Lung (tissue), 12 donors: ENCODE measurements around the gene SNTB2. TPM values are rescaled to one million over a fixed set of nuclear protein-coding genes. Genes with fewer than 3 reads are reported as not detected.

Experiments
- ATAC-seq: fragments of 200-7000 bp; cut with Tn5 transposase; one replicate; pipeline ENCODE4 v1.9.1; 2020; ENCODE audit warnings: moderate number of reproducible peaks; ENCODE audit not compliant: insufficient read depth, low FRiP score
- DNase-seq, 3 donors: peaks; one replicate each; pipeline ENCODE4 v3.0.0-alpha.2; 2013 to 2017
- H3K27ac ChIP-seq, 2 donors: one replicate each; pipeline ENCODE4 v1.5.1; 2013; ENCODE audit warnings: mild to moderate bottlenecking in 2 of 2, moderate library complexity in 2 of 2, control low read depth in 1 of 2, inconsistent platforms in 1 of 2, low read depth in 1 of 2, low read length in 1 of 2
- H3K27me3 ChIP-seq, 3 donors: one replicate each; pipeline ENCODE4 v1.5.1; 2013; ENCODE audit warnings: low read length in 2 of 3; ENCODE audit not compliant: control insufficient read depth in 3 of 3, insufficient read depth in 3 of 3
- H3K36me3 ChIP-seq, 4 donors: one replicate each; pipeline ENCODE4 v1.5.1; 2013; ENCODE audit warnings: low read length in 4 of 4, mild to moderate bottlenecking in 1 of 4, moderate library complexity in 1 of 4; ENCODE audit not compliant: control insufficient read depth in 4 of 4, insufficient read depth in 4 of 4
- H3K4me1 ChIP-seq, 5 donors: one replicate each; pipeline ENCODE4 v1.5.1; 2013; ENCODE audit warnings: low read length in 5 of 5, mild to moderate bottlenecking in 2 of 5, moderate library complexity in 1 of 5; ENCODE audit not compliant: control insufficient read depth in 5 of 5, insufficient read depth in 5 of 5
- H3K4me3 ChIP-seq: one replicate; pipeline ENCODE4 v1.5.1; 2013; ENCODE audit warnings: mild to moderate bottlenecking, control low read depth, moderate library complexity
- H3K9ac ChIP-seq, 2 donors: one replicate each; pipeline ENCODE4 v1.5.1; 2013; ENCODE audit warnings: low read length in 2 of 2, control low read depth in 1 of 2; ENCODE audit not compliant: insufficient read depth in 1 of 2
- H3K9me3 ChIP-seq, 4 donors: one replicate each; pipeline ENCODE4 v1.5.1; 2013; ENCODE audit warnings: low read length in 3 of 4, mild to moderate bottlenecking in 1 of 4, moderate library complexity in 1 of 4; ENCODE audit not compliant: control insufficient read depth in 4 of 4, insufficient read depth in 3 of 4
- CTCF ChIP-seq: IDR thresholded peaks from 2 replicates; pipeline ENCODE4 v1.5.1; 2012; ENCODE audit warnings: mild to moderate bottlenecking; ENCODE audit errors: control extremely low read depth, extremely low read depth
- WGBS, 2 donors: extraction: QIAGEN DNeasy Blood & Tissue Kit; methylation state at CpG; one replicate each; pipeline ENCODE4 v1.1.7; 2013; 5-methylcytosine and 5-hydroxymethylcytosine counted together
- polyA plus RNA-seq, 2 donors: library from polyadenylated mRNA; stranded (reverse); fragments of 200-250 nt; gene quantifications; one replicate each; pipeline ENCODE4 v1.2.1, GENCODE V29; 2013
- total RNA-seq, 2 donors: library from RNA; depleted of rRNA in 1 of 2; stranded (reverse); fragments of >200 nt in 1 of 2; gene quantifications; one replicate each; pipeline ENCODE4 v1.2.1, GENCODE V29; 2014 to 2021
- donor health status: control.
- donor health status: control.
- donor health status: Bipolar disorder and iron deficiency.
- donor health status: healthy.
- donor health status: DM: yes; HTN: yes; CAD: no.

Gene SNTB2
- total and polyA plus RNA-seq, 4 donors: 4.5 to 42.8 (median 19.1) TPM

- Histone ChIP-seq H3K9me3 (no peaks in the 10 kb centered on the region), H3K27me3 (no peaks in the 10 kb centered on the region), H3K4me3 (no peak overlapping the region), H3K9ac (no peak overlapping the region), H3K36me3 (peaks cover 25 to 81% (median 54%) of the 10 kb centered on the region in 4 donors), H3K4me1 (peaks cover 0 to 3% (median 0%) of the 10 kb centered on the region in 5 donors), H3K27ac (no peak overlapping the region)
- no peak for TF ChIP-seq CTCF
- 95% methylated on average over 30 of the region's 30 CpGs for WGBS, 2 donors
- DNase-seq (no peak), ATAC-seq (no peak)
Measured at GRCh38 chr16:69319826-69320739, 133.1 kb downstream of the SNTB2 start.

- Histone ChIP-seq H3K27me3 (no peaks in the 10 kb centered on the region), H3K9ac (no peak overlapping the region), H3K27ac (no peak overlapping the region), H3K4me3 (no peak overlapping the region), H3K4me1 (peaks cover 0 to 3% (median 0%) of the 10 kb centered on the region in 5 donors), H3K36me3 (peaks cover 25 to 80% (median 52%) of the 10 kb centered on the region in 4 donors), H3K9me3 (no peaks in the 10 kb centered on the region)
- WGBS, 2 donors: 92 to 94% methylated on average over 13 of the region's 13 CpGs
- ATAC-seq: no peak
- TF ChIP-seq CTCF: no peak
- DNase-seq: no peak
Measured at GRCh38 chr16:69320740-69321073, 133.7 kb downstream of the SNTB2 start.

- no peak overlapping the region for H3K4me3 ChIP-seq
- no peak for TF ChIP-seq CTCF
- H3K36me3 ChIP-seq: peaks cover 25 to 76% (median 53%) of the 10 kb centered on the region in 4 donors
- 94% methylated on average over 22 of the region's 22 CpGs for WGBS, 2 donors
- DNase-seq: no peak
- H3K4me1 ChIP-seq: peaks cover 0 to 3% (median 0%) of the 10 kb centered on the region in 5 donors
- ATAC-seq: no peak
- no peak overlapping the region for H3K27ac ChIP-seq
- no peaks in the 10 kb centered on the region for H3K27me3 ChIP-seq
- no peaks in the 10 kb centered on the region for H3K9me3 ChIP-seq
- no peak overlapping the region for H3K9ac ChIP-seq
Measured at GRCh38 chr16:69321080-69321479, 134.1 kb downstream of the SNTB2 start.
